GM12878 (cell line): ENCODE data around the gene FOXP4. TPM values are rescaled to one million over a fixed set of nuclear protein-coding genes. Genes with fewer than 3 reads are reported as not detected.
A peak's percentile ranks its signal among the peaks of the same experiment; 100 is the strongest.

Source experiments
- ASH2L ChIP-seq: fragments of 300-600, 200-600 bp; sonication (generic); IDR thresholded peaks from 2 replicates; pipeline ENCODE4 v1.6.1; 2017; ENCODE audit warnings: low read depth, mild to moderate bottlenecking, borderline replicate concordance
- CEBPB ChIP-seq, 2 experiments: fragments of 150-350 bp in 1 of 2; IDR thresholded peaks; 2 replicates each; pipeline ENCODE4 v1.6.1; 2012 to 2014; ENCODE audit warnings: low read depth in 2 of 2, low read length in 2 of 2, borderline replicate concordance in 1 of 2, inconsistent platforms in 1 of 2
- CREB1 ChIP-seq: IDR thresholded peaks from 2 replicates; pipeline ENCODE4 v1.6.1; 2012; ENCODE audit warnings: low read depth, mild to moderate bottlenecking, inconsistent platforms
- E4F1 ChIP-seq: fragments of 450-650 bp; IDR thresholded peaks from 2 replicates; pipeline ENCODE4 v1.6.1; 2018; ENCODE audit warnings: borderline replicate concordance, mild to moderate bottlenecking; ENCODE audit not compliant: partially characterized antibody
- EED ChIP-seq: sonication (generic); IDR thresholded peaks from 2 replicates; pipeline ENCODE4 v1.6.1; 2016; ENCODE audit warnings: antibody characterized with exemption, low read depth
- FOXM1 ChIP-seq: IDR thresholded peaks from 2 replicates; pipeline ENCODE4 v1.6.1; 2012; ENCODE audit warnings: low read depth, mild to moderate bottlenecking, inconsistent platforms, low read length, moderate library complexity
- GATAD2B ChIP-seq: fragments of 450-650 bp; conservative IDR thresholded peaks from 2 replicates; pipeline ENCODE4 v1.6.1; 2017; ENCODE audit warnings: low read depth, mild to moderate bottlenecking, moderate library complexity
- JUND ChIP-seq: IDR thresholded peaks from 2 replicates; pipeline ENCODE4 v1.6.1; 2012; ENCODE audit warnings: low read depth, mild to moderate bottlenecking, low read length, improper control_type of control experiment, moderate library complexity
- KLF5 ChIP-seq: fragments of 450-650 bp; IDR thresholded peaks from 2 replicates; pipeline ENCODE4 v1.6.1; 2014; ENCODE audit warnings: mild to moderate bottlenecking; ENCODE audit not compliant: partially characterized antibody
- MEF2B ChIP-seq: fragments of 450-650 bp; IDR thresholded peaks from 2 replicates; pipeline ENCODE4 v1.6.1; 2018; ENCODE audit warnings: mild to moderate bottlenecking, moderate library complexity; ENCODE audit not compliant: partially characterized antibody, poor library complexity, severe bottlenecking
- NFIC ChIP-seq: IDR thresholded peaks from 2 replicates; pipeline ENCODE4 v1.6.1; 2012; ENCODE audit warnings: low read depth, mild to moderate bottlenecking, inconsistent platforms, low read length, moderate library complexity
- PBX3 ChIP-seq: IDR thresholded peaks from 2 replicates; pipeline ENCODE4 v1.6.1; 2011; ENCODE audit warnings: mild to moderate bottlenecking, low read depth, low read length, moderate library complexity; ENCODE audit not compliant: insufficient replicate concordance
- RELA ChIP-seq: fragments of 450-650 bp; IDR thresholded peaks from 2 replicates; pipeline ENCODE4 v1.8.0; 2014; ENCODE audit warnings: borderline replicate concordance; ENCODE audit not compliant: partially characterized antibody
- RUNX3 ChIP-seq: IDR thresholded peaks from 2 replicates; pipeline ENCODE4 v1.6.1; 2012; ENCODE audit warnings: low read length, inconsistent platforms
- SMAD5 ChIP-seq: IDR thresholded peaks from 2 replicates; pipeline ENCODE4 v1.6.1; 2016; ENCODE audit warnings: antibody characterized with exemption, low read depth
- SREBF2 ChIP-seq: IDR thresholded peaks from 2 replicates; pipeline ENCODE4 v1.6.1; 2012; ENCODE audit warnings: mild to moderate bottlenecking, low read length
- STAT3 ChIP-seq: IDR thresholded peaks from 2 replicates; pipeline ENCODE4 v1.6.1; 2011; ENCODE audit warnings: low read depth, low read length, improper control_type of control experiment
- SUZ12 ChIP-seq: fragments of 200-600 bp; sonication (generic); IDR thresholded peaks from one replicate; pipeline ENCODE4 v1.6.1; 2018; ENCODE audit warnings: antibody characterized with exemption, mild to moderate bottlenecking; ENCODE audit not compliant: unreplicated experiment
- TBL1XR1 ChIP-seq: IDR thresholded peaks from 2 replicates; pipeline ENCODE4 v1.6.1; 2012; ENCODE audit warnings: low read depth, low read length, improper control_type of control experiment
- TCF7 ChIP-seq: IDR thresholded peaks from 2 replicates; pipeline ENCODE4 v1.6.1; 2014; ENCODE audit warnings: antibody characterized with exemption, borderline replicate concordance
- USF1 ChIP-seq: IDR thresholded peaks from 2 replicates; pipeline ENCODE4 v1.6.1; 2011; ENCODE audit warnings: borderline replicate concordance, low read depth, mild to moderate bottlenecking, moderate library complexity, mixed read lengths, low read length; ENCODE audit not compliant: insufficient read depth; ENCODE audit errors: extremely low read length
- USF2 ChIP-seq: IDR thresholded peaks from 2 replicates; pipeline ENCODE4 v1.6.1; 2011; ENCODE audit warnings: low read depth, low read length, improper control_type of control experiment, borderline replicate concordance
- ZNF207 ChIP-seq: fragments of 450-650 bp; IDR thresholded peaks from 2 replicates; pipeline ENCODE4 v1.6.1; 2014; ENCODE audit warnings: antibody characterized with exemption, mild to moderate bottlenecking, borderline replicate concordance
- ZNF217 ChIP-seq: fragments of 450-650 bp; IDR thresholded peaks from 2 replicates; pipeline ENCODE4 v1.6.1; 2017; ENCODE audit warnings: antibody characterized with exemption, mild to moderate bottlenecking
- ZNF274 ChIP-seq: IDR thresholded peaks from one replicate; pipeline ENCODE4 v1.8.0; 2011; ENCODE audit not compliant: insufficient read length, insufficient read depth
- polyA plus RNA-seq, 11 experiments: library from polyadenylated mRNA; depleted of rRNA in 4 of 11; unstranded in 6 of 11; stranded (reverse) in 5 of 11; fragments of >200 nt; fragmentation: Nextera tagmentation in 4 of 11; fragmentation: Illumina TruSeq in 1 of 11; extraction: Ambion mirVana in 4 of 11; extraction: Trizol in 1 of 11; gene quantifications; 1 replicate in 1 of 11; 2 replicates in 10 of 11; pipeline versions ENCODE4 v1.2.1 to v1.2.3, GENCODE V29; 2011 to 2016; ENCODE audit warnings: inconsistent platforms in 2 of 11, missing spikeins in 2 of 11, low read depth in 1 of 11
- total RNA-seq, 4 experiments: library from RNA; depleted of rRNA in 3 of 4; stranded (reverse); fragments of >200 nt in 3 of 4; fragmentation: Illumina TruSeq in 1 of 4; extraction: Trizol in 1 of 4; gene quantifications; 2 replicates each; pipeline versions ENCODE4 v1.2.1 to v1.2.3, GENCODE V29; 2013 to 2021

The FOXP4 gene
- total and polyA plus RNA-seq, 10 of the 15 experiments (the other 5 are each of a cell fraction or from before 2014, with no cell fraction given): 0.31 to 46.1 (median 2.3) TPM

- no peak for TF ChIP-seq RELA
- TF ChIP-seq JUND: peak; percentile 94
- peak; percentile 99 for TF ChIP-seq NFIC
- TF ChIP-seq SREBF2: no peak
- peak; percentile 26; the same call in 1 of the 2 replicates for TF ChIP-seq STAT3
- no peak for TF ChIP-seq ZNF274
- peak; percentile 65 for TF ChIP-seq CREB1
- peak; percentile 99 for TF ChIP-seq TBL1XR1
- peak in 1 of 2 experiments; percentile 88; a peak in 1 of 4 replicates for TF ChIP-seq CEBPB (IDR thresholded peaks at IDR 0.05; ENCODE audit: borderline replicate concordance in 1 of 2, low read depth in 2 of 2, low read length in 2 of 2)
- TF ChIP-seq RUNX3: peak; percentile 97
- peak; percentile 78 for TF ChIP-seq PBX3
- TF ChIP-seq SMAD5: no peak
- TF ChIP-seq EED: peak; percentile 95
- peak; percentile 84; the same call in 1 of the 2 replicates for TF ChIP-seq TCF7
- peak; percentile 97 for TF ChIP-seq MEF2B
- no peak for TF ChIP-seq SUZ12
- TF ChIP-seq FOXM1: peak; percentile 99
- TF ChIP-seq KLF5: peak; percentile 91
- TF ChIP-seq ZNF217: peak; percentile 93
- TF ChIP-seq E4F1: no peak
- TF ChIP-seq ASH2L: peak; percentile 91; the same call in 1 of the 2 replicates
- TF ChIP-seq USF1: no peak
- no peak for TF ChIP-seq USF2
- peak; percentile 96 for TF ChIP-seq GATAD2B
- peak; percentile 87 for TF ChIP-seq ZNF207
Measured at GRCh38 chr6:41531591-41532582, 14.3 kb upstream of the FOXP4 start (continued).
